H1 (cell line): Measurements from ENCODE around the gene CALM3. TPM values are rescaled to one million over a fixed set of nuclear protein-coding genes. Genes with fewer than 3 reads are reported as not detected.

Experiments used
- BRCA1 ChIP-seq: IDR thresholded peaks from 2 replicates; pipeline ENCODE4 v1.6.1; 2012; ENCODE audit warnings: low read depth, low read length, improper control_type of control experiment
- HDAC2 ChIP-seq, 2 experiments: fragments of 300-600 bp in 1 of 2; sonication (generic) in 1 of 2; IDR thresholded peaks; 2 replicates each; pipeline ENCODE4 v1.6.1; 2011 to 2012; ENCODE audit warnings: low read depth in 2 of 2, low read length in 2 of 2, mild to moderate bottlenecking in 2 of 2, moderate library complexity in 2 of 2, borderline replicate concordance in 1 of 2, inconsistent platforms in 1 of 2
- HDAC6 ChIP-seq: IDR thresholded peaks from one replicate; pipeline ENCODE4 v1.7.1; 2012; ENCODE audit warnings: low read depth, mild to moderate bottlenecking, inconsistent platforms, low read length, moderate library complexity
- KDM1A ChIP-seq: fragments of 200-600, 300-600 bp; sonication (generic); IDR thresholded peaks from 2 replicates; pipeline ENCODE4 v1.7.1; 2016; ENCODE audit warnings: mild to moderate bottlenecking, low read length, borderline replicate concordance
- NANOG ChIP-seq: IDR thresholded peaks from 2 replicates; pipeline ENCODE4 v1.6.1; 2011; ENCODE audit warnings: low read length, low read depth, mild to moderate bottlenecking, inconsistent platforms; ENCODE audit not compliant: insufficient read depth, poor library complexity, severe bottlenecking
- SIX5 ChIP-seq: IDR thresholded peaks from 2 replicates; pipeline ENCODE4 v1.6.1; 2011; ENCODE audit warnings: mild to moderate bottlenecking, low read depth, low read length
- SP2 ChIP-seq: IDR thresholded peaks from 2 replicates; pipeline ENCODE4 v1.6.1; 2012; ENCODE audit warnings: mild to moderate bottlenecking, low read length, inconsistent platforms
- SP4 ChIP-seq: IDR thresholded peaks from 2 replicates; pipeline ENCODE4 v1.6.1; 2012; ENCODE audit warnings: low read length, inconsistent platforms
- polyA plus RNA-seq, 7 experiments: library from polyadenylated mRNA; depleted of rRNA in 3 of 7; stranded (reverse) in 5 of 7; unstranded in 2 of 7; fragments of >200 nt in 5 of 7; fragments of 200-250 nt in 2 of 7; gene quantifications; 1 replicate in 5 of 7; 2 replicates in 1 of 7; 4 replicates in 1 of 7; pipeline versions ENCODE4 v1.2.1 to v1.2.3, GENCODE V29; 2011 to 2013; ENCODE audit warnings: missing spikeins in 2 of 7, mixed read lengths in 2 of 7
- total RNA-seq: library from RNA; stranded (reverse); fragmentation: NEBNext Ultra II Directional; extraction: Animal tissue kit (Norgen Biotek cat#: 25700); gene quantifications from 2 replicates; pipeline ENCODE4 v1.2.1, GENCODE V29; 2021

CALM3 gene
- total and polyA plus RNA-seq, 2 of the 8 experiments (the other 6 are each of a cell fraction or from before 2014, with no cell fraction given) = 315 to 326 TPM

DNA sequence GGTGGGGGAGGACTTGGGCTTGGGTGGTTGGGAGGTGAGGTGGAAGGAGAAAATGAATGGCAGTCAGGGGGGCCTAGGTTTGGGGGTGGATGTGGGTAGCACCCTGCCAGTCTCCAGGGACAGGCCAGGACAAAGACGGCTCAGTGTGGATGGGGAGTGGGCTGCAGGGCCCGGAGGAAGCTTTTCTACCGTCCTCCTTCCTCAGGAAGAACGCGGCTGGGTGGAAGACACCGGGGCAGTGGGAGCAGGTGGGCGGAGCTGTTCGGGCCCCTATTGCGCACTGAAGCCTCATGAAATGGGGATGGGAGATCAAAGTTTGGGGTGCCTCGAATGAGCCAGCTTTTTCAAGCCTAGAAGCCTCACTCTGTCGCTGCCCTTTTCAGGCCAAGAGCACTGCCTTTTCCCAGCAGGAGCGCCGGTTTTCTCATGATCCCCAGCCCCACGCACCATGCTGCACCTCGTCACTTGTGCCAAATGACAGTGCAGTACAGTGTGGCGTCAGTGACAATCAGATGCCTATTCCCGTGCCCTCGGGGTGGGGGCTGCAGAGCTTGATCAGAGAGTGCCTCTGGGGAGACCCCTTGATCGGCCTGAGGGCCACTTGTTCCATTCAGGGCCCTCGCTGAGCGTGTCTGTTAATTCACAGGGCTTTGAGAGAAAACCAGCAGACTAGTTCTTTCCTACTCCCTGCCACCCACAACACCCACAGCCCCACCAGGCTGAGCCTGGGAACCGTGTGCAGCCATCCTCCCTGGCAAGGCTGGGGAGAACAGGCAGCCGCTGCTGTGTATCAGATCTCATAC lies 1.5 kb downstream of the CALM3 start (continued):
- TF ChIP-seq NANOG (no peak), SP4 (no peak), HDAC2 (IDR thresholded peaks at IDR 0.05; ENCODE audit: borderline replicate concordance in 1 of 2, low read depth in 2 of 2, low read length in 2 of 2) (no peak), SIX5 (no peak), BRCA1 (no peak), SP2 (no peak), HDAC6 (no peak), KDM1A (no peak)
